NCI-H510A (cell line): ENCODE data around the gene SEPHS1.
"Not testable (repeated sequence)": the region's sequence is repeated elsewhere in the genome, so short reads cannot be mapped to it uniquely, and the experiment has no call there.

Experiments used
- DNase-seq: peaks from one replicate; lab custom pipeline; 2025; lab: John Stamatoyannopoulos, UW

The SEPHS1 gene

GRCh38 chr10:13282348-13282747 lies 65.7 kb downstream of the SEPHS1 start:
- not testable (repeated sequence) for DNase-seq

DNA sequence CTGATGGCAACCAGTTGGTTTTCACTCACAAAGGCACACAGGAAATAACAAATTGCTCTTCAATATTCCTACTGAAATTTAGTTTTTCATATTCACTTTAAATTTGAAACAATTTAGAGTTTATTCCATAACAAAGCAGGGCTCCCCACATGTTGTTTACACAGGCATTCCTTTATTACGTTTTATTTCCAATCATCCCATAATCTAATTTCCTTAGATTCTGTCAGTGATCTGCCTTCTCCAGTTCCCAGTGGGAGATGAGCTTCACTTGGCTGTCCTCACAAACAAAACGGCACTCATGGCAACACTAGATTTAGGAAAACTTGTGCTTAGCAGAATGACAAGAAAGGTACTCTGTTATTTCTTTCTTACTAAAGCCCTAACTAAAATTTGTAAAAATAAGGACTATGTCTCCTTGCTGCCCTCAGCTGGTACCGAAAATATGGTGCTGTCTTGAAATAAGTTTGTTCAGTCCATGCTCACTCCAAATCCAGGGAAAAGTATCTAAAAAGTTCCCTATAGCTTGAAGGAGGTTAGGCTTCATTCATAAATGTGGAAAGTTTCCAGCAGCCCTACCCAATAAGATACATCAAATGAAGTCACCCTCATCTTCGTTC lies 71.2 kb downstream of the SEPHS1 start:
- no peak for DNase-seq

GRCh38 chr10:13276146-13276545 lies 71.9 kb downstream of the SEPHS1 start:
- not testable (repeated sequence) for DNase-seq

DNA sequence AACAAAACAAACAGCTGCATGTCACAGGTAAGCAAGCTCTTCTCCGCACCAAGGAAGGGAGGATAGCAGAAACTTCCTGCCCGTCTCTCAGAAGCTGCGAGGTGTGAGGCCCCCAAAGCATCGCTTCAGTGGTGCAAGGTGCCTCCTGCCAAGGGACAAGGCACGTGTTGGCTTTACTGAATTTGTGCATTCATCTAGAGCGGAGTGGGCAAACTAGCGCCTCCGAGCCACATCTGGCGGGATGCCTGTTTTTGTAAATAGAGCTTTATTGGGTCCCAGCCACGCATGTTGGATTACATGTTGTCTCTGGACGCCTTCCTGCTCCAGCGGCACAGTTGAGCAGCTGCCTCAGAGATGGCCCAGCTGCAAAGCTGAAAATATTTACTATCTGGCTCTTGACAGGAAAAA lies 75.9 kb downstream of the SEPHS1 start:
- no peak for DNase-seq

GRCh38 chr10:13271552-13272163 lies 76.4 kb downstream of the SEPHS1 start:
- DNase-seq: no peak

GRCh38 chr10:13270877-13271551 lies 77.1 kb downstream of the SEPHS1 start:
- DNase-seq: no peak

- no peak for DNase-seq
Observed at GRCh38 chr10:13268841-13269240, 79.3 kb downstream of the SEPHS1 start.

GRCh38 chr10:13268310-13268709 lies 79.8 kb downstream of the SEPHS1 start:
- no peak for DNase-seq
